Stimulated activated CD8-positive, alpha-beta memory T cell treated with anti-CD3 and anti-CD28 coated beads, Interleukin-4, amount 100 ng/mL, for 24 hours (primary cell): ENCODE data around the gene LAMC3.

Experiments used
- DNase-seq: peaks from one replicate; pipeline ENCODE4 v3.0.0-alpha.2; 2020; ENCODE audit warnings: low read depth

The LAMC3 gene

DNA sequence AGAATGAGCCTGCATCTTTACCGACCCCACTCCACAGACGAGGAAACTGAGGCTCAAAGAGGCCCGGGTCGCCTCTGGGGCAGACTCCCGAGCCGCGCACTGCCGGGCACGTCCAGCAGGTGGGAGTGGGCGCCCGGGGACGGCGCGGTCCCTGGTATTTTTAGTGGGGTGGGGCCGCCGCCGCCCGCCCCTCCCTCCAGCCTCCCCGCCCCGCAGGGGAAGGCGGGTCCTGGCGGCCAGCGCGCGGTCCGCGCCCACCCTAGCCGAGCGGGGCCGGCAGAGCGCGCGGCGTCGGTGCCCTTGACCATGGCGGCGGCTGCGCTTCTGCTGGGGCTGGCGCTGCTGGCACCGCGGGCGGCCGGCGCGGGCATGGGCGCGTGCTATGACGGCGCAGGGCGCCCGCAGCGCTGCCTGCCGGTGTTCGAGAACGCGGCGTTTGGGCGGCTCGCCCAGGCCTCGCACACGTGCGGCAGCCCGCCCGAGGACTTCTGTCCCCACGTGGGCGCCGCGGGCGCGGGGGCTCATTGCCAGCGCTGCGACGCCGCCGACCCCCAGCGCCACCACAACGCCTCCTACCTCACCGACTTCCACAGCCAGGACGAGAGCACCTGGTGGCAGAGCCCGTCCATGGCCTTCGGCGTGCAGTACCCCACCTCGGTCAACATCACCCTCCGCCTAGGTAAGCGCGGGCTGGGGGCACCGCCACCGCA, at the start of gene LAMC3:
Gene LAMC3 (plus strand): TSS at position 266 of the 710 bp plus-strand sequence. CDS start 41 bp downstream, at position 307.
- DNase-seq, result no peak

DNA sequence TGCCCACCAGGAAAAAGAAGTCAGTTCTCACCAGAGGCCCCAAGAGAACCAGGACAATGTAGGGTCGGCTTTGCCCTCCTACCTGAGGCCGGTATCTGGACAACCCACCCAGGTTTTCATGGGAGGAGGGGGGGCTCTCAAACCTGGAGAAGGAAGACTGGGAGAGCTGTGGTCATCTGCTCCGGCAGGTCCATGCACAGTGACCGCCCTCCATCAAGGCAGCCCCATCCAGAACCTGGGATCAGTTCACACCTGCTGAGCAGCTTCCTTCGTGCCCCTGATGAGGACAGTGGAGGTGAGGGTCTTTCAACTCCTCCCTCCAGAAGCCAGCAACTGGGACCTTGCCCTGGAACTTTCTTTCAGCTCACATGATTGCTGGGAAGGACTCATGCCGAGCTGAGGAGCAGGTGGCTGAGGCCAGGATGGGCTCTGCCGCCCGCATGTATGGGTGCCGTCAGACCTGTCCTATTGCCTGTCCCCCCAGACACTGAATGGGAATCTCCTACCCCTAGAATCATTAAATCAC, 49.1 kb upstream of the LAMC3 start:
- no peak for DNase-seq

DNA sequence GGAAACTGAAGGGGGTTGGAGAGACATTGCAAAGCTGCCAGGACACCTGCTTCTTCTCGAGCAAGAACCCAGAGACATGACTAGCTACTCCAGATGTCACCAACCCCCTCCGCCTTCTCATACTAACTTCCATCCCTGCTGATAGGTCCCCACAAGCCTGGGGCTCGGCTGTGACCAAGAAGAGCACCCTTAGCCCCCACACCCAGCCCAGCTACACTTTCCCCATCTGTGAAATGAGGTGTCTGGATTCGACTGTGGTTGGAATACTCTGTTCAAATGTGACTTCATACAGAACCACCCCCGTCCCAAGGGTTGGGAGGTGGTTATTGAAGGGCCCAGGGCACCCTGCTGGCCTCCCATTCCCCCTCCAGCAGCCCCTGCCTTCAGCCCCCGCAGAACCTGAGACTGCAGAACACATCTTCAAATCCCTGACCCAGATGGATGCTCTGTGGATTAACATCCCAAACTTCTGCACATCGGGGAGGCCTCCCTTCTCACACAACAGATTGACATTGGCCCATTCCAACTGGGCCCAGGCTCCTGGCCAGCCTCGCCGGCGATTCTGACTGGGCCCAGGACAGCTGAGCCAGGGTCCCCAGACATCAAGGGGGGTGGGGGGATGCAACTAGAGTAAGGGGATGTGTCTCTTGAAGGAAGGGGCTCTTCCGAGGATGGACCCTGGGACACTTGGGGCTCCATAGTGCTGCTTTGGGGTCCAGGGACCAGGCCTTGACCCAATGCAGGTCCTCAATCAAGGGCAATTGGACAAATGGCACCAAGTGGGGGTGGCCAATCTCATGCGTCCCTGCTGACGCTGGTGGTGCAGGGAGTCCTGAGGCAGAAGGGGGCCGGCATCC, 48.2 kb upstream of the LAMC3 start:
- no peak for DNase-seq

DNA sequence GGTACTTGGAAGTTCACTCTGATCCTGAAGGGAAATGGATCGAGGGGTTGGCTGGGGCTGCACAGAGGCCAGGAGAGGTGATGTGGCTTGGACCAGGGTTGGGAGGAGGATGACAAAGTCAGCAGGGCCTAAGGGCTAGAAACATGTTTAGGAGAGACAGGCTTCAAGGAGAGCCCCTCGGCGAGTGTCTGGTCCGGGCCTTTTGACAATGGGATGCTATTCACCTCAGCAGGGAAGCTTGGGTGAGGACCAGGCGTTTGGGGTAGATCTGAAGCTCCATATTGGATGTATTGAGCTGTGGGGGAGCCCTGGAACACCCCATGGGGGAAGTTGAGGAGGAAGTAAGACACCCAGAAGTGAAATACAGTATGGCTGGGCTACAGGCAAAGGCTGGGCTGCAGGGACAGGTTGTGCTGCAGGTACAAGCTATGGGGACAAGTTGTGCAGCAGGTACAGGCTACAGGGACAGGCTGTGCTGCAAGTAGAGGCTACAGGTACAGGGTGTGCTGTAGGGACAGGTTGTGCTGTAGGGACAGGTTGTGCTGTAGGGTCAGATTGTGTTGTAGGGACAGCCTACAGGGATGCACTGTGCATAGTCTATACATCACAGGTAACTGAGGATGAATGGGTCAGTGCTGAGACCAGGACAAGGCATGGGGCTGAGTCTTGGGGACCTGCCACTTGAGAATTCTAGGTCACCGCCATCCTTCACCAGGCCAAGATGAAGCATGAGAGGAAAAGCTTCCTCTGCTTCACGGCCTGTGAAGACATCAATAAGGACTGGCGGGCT, 47.3 kb upstream of the LAMC3 start:
- no peak for DNase-seq

DNA sequence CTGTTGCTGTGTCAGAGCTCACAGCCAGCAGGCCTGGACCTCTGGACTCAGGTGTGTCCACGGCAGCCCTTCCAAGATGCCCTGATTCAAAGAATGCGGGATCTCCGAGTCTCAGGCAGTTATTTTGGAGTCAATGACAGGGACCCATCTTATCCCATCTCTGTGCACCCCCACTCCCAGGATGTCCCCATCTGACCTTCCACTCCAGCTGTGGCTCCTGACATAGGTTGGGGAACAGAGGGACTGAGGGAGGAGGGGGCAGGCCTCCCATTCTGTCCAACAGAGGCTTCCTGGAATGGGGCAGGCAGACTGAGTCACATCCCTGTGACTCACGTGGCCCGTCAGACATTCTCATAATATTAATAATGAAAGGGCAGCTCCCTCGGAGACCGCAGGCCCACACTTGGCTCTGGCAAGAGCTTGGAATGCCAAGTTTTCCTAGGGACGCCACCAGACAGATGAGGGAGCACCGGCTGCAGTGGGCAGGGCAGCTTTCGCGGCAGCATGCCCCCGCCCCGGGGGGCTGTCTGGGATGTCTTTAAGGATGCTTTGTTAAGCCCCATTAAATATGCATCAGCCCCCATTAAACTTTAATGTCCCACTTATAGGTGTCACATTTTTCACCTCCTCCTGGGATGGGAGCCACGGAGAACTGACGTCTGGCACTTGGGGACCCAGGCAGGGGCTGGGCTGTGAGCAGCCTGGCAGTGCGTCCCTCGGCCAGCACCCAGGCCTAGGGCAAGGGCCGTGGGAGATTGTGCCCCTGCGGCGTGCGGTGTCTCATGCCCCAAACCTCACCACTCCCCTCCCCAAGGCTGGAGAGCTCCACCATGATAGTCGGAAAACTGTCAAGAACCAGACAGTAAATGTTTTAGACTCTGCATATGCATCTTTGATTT, 46.3 kb upstream of the LAMC3 start:
- DNase-seq, result no peak

DNA sequence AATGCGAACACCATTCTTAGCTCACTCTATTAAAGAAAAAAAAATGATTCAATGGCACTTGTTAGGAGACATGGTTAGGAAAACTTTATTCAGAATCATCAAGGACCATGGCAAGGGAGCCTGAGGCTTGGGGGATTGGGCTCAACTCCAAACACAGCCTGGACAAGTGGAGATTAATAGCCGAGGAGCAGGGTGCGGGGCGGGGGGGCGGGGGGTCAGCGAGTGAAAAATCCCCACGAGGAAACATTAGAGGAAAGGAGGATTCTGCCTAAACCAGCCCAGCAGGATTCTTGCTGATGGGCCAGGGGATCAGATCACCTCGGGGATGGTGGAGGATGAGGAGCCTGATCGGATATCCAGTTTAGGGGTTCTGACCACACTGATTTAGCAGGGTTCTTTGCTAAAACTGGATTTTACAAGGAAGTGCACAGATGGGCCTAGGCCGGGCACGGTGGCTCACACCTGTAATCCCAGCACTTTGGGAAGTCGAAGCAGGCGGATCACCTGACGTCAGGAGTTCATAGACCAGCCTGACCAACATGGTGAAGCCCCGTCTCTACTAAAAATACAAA, 45.6 kb upstream of the LAMC3 start:
- no peak for DNase-seq

DNA sequence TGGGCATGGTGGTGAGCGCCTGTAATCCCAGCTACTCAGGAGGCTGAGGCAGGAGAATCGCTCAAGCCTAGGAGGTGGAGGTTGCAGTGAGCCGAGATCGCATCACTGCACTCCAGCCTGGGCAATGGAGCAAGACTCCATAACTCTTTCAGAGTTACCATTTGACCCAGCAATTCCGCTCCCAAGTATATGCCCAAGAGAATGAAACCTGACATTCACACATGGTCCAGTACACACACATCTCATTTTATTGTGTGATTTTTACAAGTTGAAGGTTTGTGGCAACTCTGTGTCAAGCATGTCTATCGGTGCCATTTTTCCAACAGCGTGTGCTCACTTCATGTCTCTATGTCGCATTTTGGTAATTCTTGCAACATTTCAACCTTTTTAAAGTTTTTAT, 45.1 kb upstream of the LAMC3 start:
- DNase-seq, result no peak

DNA sequence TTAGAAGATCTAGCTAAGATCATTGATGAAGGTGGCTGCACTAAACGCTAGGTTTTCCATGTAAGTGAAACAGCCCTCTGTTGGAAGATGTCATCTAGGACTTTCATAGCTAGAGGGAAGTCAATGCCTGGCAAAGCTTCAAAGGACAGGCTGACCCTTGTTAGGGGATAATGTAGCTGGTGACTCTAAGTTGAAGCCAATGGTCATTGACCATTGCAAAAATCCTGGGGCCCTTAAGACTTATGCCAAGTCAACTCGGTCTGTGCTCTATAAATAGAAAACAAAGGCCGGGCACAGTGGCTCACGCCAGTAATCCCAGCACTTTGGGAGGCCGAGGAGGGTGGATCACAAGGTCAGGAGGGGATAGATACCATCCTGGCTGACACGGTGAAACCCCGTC, 43.3 kb upstream of the LAMC3 start:
- DNase-seq, result no peak

DNA sequence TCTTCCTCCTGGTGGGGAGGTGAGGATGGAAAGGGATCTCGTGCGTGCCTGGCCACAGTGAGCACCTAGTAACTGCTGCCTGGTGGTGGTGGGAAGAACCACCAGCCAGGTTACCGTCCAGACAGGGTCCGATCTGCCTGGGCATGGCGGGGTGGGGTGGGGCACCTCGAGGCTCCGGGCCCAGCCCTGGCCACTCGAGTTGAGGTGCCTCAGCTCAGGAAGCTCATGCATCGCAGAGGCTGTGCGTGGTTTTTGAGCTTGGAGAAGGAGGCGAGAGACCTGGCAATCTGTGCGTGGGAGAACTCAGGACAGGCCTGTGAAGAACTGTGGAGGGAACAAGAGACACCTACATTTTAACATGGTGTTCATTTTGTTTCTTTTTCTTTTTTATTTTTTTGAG, 38.9 kb upstream of the LAMC3 start:
- no peak for DNase-seq

DNA sequence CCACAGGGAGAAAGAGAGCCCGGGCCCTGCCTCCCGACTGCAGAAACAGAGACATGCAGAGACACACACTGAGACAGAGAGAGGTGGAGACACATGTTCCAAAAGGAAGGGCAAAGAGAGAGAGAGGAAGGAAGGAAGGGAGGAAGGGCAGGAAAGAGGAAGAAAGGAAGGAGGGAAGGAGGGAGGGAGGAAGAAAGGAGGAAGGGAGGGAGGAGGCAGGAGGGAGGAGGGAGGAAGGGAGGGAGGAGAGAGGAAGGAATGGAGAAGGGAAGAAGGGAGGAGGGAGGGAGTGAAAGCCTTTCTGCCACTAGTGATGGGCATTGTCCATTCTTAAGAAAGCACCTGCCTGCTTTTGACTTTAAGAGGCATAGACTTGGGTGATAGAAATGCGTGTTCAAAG, 38.1 kb upstream of the LAMC3 start:
- no peak for DNase-seq

DNA sequence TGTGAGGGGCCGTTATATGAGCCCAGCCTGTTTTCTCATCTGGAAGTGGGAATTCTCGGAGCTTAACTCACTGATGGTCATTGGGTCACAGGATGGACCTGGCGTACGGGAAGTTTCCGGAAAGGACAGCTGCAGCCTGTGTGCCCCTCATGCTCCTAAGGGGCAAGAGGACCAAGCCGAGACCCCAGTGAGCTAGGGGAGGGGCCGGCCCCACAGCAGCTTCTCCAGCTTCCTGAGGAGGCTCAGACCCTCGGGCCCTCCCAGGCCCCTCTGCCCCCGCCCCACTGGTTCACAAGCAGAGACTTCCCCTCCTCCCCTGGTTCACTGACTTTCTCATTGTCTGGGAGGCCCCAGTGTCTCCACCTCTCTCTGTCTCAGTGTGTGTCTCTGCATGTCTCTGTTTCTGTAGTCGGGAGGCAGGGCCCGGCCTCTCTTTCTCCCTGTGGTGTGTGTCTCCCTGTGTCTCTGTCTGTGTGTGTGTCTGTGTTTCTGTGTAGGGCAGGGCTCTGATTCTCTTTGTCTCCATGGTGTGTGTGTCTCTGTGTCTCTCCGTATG, 37.6 kb upstream of the LAMC3 start:
- no peak for DNase-seq

DNA sequence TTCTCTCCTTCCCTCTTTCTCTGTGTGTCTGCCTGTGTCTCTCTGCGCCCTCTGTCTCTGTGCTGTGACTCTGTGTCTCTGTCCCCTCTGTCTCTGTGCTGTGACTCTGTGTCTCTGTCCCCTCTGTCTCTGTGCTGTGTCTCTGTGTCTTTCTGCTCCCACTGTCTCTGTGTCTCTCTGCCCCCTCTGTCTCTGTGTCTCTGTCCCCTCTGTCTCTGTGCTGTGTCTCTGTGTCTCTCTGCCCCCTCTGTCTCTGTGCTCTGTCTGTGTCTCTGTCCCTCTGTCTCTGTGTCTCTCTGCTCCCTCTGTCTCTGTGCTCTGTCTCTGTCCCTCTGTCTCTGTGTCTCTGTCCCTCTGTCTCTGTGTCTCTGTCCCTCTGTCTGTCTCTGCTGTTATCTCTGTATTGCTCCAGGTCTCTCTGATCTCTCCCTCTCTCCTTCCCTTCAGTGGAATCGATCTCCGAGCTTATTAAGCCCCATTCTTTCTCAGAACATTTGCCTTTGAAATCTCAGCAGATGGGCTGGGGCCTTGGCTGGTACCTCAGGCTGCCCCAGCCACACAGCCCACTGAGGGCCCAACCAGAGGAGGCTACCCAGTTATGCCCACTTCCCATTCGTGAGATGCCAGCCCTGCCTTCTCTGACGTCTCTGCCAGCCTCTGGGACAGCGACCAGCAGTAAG, 36.6 kb upstream of the LAMC3 start:
- no peak for DNase-seq

DNA sequence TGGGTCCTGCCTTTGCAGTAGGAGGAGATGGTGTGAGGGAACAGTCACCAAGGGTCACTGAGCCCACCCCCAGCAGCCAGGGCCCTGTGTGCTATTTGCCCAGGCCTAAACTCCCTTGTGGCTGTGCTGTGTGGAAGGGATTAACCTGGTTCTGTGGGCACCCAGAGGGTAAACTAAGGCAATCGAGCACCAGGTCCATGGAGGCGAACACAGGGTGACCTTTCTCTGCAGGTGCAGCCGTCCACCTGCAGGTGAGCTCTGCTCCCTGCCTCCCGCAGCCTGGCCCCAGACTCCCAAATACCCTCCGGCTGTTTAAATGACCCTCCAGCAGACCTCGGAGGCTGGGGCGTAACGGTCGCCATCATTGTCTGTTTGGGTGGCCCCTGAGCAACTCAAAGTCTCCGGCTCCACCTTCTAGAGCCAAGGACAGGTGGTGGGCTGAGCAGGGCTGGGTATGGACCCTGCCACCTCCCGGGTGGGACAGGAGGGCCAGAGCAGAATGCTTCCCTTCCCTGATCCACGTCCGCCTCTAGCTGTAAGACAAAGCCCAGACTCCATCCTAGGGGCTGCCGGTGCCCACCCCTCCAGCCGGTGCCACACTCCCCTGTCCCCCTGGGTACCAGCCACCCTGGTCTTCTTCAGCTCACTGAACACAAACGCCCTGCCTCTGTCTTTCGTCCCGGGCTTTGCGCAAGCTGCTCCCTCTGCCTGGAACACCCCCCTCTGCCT, 35.9 kb upstream of the LAMC3 start:
- no peak for DNase-seq

DNA sequence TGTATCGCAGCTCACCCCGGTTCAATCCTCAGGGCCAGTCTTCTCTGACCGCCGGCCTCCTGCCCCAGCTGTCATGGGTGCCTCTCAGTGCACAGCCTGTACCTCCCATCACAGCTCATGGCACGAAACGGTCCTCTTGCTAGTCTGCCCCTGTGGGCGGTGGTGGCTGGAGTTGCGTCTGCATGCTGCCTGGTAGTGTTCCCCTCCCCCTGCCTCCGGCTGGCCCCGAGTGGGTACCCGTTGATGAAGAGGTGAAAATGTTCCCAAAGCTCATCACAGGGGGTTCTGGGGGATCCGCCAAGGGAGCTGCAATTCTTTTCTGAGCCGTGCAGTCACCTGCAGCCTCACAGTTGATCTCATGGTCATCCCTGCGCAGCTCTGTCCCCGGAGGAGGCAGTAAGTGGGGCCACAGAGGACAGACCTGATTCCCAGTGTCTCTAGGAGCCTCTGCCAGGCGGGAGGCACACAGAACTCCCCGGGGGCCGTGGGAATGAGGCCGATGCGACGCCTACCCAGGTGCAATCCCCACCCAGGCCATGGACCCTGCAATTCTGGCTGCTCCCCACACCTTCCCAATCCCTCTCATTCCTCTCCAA, 35.2 kb upstream of the LAMC3 start:
- no peak for DNase-seq

DNA sequence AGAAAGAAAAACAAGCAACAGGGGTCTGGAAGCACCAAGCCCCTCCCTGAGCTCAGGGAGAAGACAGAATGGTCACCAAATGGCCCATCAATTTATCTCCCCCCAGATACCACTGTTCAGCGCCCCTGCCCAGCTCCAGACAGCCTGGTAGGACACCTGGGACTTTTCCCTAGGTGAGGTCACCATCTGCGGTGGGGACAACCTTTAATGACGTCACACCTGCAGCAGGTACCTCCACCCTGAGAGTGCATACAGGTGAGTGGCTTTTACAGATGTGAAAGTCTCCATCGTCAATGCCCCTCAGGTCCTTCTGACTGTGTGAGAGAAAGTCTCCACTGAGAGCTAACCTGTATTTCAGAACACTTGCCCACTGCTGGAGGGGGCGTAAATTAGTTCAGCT, 34.3 kb upstream of the LAMC3 start:
- DNase-seq, result no peak

DNA sequence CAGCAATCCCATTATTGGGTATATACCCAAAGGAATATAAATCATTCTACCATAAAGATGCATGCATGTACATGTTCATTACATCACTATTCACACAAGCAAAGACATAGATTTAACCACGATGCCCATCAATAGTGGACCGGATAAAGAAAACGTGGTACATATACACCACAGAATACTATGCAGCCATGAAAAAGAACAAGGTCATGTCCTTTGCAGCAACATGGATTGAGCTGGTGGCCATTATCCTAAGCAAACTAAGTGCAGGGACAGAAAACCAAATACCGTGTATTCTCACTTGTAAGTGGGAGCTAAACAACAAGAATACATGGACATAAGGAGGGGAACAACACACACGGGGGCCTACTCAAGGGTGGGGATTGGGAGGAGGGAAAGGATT, 33.8 kb upstream of the LAMC3 start:
- no peak for DNase-seq

DNA sequence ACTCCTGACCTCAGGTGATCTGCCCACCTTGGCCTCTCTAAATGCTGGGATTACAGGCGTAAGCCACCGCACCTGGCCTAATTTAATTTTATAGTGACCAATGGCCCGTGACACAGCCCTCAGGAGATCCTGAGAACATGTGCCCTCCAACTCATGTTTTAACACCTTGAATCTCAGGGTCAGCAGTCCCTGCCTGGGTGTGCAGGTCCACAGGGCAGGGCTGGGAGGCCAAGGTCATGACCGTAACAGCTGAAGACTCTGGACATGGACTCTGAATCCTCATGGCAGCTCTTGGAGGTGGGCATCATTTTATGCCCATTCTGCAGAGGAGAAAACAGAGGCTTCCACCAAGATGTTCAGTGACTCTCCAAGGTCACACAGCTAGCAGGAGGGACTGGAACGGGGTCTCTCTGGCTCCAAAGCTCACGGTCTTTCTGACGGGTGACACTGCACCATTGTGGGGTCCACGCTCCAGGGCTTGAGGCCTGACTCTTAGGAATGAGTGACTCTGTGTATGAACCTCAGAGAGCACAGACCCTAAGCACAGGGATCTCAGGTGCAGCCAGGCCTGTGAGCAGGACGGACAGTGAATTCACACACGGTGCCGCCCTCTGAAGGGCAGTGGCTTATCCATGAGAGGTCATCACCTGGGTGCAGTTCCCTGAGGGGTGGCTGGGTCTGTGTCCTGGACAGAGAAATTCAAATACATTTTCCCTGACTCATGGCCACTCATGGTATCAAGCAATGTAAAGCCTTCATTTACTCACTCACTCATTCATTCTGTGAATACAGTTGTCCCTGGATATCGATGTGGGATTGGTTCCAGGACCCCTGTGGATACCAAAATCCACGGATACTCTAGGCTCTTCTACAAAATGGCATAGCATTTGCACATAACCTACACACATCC, 32.8 kb upstream of the LAMC3 start:
- no peak for DNase-seq

DNA sequence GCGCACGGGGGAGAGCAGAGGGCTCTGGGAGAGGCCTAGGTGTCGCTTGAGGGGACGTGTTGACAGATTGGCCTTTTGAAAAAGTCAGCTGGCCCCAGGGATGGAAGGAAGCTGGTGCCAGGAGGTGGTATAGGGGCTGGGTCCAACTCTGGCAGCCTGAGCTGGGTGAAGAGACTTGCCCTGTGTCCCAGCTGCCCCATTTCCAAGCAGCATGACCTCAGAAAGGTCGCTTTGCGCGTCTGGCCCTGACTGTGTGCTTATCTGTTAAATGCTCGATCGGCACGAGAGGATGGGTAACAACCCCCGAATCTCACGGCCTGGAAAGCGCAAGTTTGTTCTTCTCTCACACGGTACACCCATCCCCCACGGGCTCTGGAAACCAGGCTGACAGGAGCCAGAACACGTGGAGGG, 31.2 kb upstream of the LAMC3 start:
- DNase-seq, result no peak
